ENCODE measurements around the gene TKT.
A peak's percentile ranks its signal among the peaks of the same experiment; 100 is the strongest.

TKT gene

DNA sequence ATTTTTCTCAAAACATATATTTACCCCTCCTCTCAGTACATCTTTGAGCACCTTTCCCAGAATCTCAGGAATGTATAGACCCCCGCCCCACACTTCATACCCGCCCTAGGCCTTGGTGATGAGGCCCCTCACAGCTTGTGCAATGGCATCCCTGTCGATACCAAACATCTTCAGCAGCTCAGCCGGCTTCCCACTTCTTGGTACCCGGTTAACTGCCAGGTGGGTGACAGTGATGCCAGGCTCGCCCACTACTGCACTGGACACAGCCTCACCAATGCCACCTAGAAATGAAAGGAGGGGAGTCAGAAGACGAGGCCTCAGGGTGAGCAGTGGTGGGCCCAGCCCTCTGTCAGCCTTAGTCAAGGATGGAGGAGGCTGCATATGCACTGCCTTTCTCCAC, 30.2 kb downstream of the TKT start:
- no peak for DNase-seq (ENCODE audit: low spot score)

GRCh38 chr3:53225181-53225580, 30.6 kb downstream of the TKT start:
- no peak for DNase-seq (ENCODE audit: low spot score)

- DNase-seq (ENCODE audit: low spot score), result no peak
Measured at GRCh38 chr3:53224536-53224935, 31.3 kb downstream of the TKT start.

DNA sequence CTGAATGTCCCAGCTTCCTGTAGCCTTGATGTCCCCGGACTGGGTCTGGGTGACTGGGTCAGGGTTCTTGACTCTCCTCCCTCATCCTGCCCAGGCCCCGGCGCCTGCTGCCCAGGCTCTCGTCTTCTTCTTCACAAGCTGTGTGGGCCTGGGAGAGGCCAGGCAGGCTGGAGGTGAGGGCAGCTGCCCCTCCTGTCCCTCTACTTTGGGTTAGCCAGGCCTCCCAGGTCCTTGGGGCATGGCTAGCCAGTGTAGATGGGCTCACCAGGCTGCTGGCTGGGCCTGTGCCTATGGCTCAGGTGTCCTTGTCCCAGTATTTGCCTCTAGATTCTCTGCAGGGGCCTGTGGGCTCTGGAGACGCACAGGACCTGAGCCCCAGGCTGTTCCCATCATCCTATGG, 31.8 kb downstream of the TKT start:
- no peak for DNase-seq (ENCODE audit: low spot score)

GRCh38 chr3:53223541-53223966, 32.3 kb downstream of the TKT start:
- no peak for DNase-seq (ENCODE audit: low spot score)

DNA sequence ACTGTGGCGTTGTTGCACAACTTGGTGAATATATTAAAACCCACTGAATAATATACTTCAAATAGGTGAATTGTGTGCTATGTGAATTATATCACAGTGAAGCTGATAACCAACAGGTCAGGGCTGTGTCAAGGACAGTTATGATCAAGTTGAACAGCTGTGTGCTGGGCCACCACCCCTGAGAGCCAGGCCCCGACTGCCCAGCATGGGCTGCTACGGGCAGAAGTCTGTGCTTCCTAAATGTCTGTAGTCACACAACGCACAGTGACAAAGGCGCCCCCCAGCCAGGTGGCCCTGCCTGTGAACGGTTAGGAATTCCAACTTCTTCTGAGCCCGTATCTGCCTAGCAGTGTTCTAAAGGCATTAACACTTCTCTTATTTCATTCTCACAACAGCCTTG, 32.8 kb downstream of the TKT start:
- DNase-seq (ENCODE audit: low spot score), result no peak

GRCh38 chr3:53222183-53222901, 33.5 kb downstream of the TKT start:
- no peak for DNase-seq (ENCODE audit: low spot score)

GRCh38 chr3:53221827-53222182, 34.0 kb downstream of the TKT start:
- DNase-seq (ENCODE audit: low spot score), result no peak

GRCh38 chr3:53221345-53221744, 34.5 kb downstream of the TKT start:
- DNase-seq (ENCODE audit: low spot score), result no peak

DNA sequence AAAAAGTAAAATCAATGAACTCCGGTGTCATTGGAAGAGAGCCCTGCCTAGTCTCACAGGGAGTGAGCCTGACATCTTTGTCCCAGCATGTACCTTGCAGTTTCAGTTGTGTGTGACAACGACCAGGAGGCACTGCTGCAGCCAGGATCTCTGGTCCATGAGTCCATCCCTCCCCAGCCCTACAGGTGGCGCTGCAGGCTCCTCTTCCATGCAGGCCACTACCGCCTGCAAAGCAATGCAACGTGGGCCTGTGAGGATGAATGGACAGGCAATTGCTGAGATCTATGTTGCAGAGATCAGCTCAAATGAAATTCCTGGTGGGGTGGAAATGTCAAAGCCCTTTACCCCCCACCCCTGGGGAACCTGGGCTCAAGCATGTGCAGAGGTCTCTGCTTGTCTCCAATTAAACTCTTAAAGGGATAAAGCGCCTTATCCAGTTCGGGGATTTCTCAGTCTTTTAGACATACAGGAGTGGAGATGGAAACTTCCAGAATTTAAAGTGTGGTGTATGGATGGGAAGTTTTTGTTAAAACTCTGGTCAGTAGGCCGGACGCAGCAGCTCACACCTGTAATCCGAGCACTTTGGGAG, 35.8 kb downstream of the TKT start:
- DNase-seq (ENCODE audit: low spot score), result peak; percentile 88

- no peak for DNase-seq (ENCODE audit: low spot score)
Measured at GRCh38 chr3:53218131-53218530, 37.7 kb downstream of the TKT start.

GRCh38 chr3:53217175-53217574, 38.6 kb downstream of the TKT start:
- DNase-seq (ENCODE audit: low spot score), result no peak

- DNase-seq (ENCODE audit: low spot score), result no peak
Measured at GRCh38 chr3:53216723-53217122, 39.1 kb downstream of the TKT start.

- no peak for DNase-seq (ENCODE audit: low spot score)
Measured at GRCh38 chr3:53215816-53216215, 40.0 kb downstream of the TKT start.

- DNase-seq (ENCODE audit: low spot score), result no peak
Measured at GRCh38 chr3:53213276-53213675, 42.5 kb downstream of the TKT start.

GRCh38 chr3:53211706-53212702, 43.8 kb downstream of the TKT start:
- DNase-seq (ENCODE audit: low spot score), result no peak

DNA sequence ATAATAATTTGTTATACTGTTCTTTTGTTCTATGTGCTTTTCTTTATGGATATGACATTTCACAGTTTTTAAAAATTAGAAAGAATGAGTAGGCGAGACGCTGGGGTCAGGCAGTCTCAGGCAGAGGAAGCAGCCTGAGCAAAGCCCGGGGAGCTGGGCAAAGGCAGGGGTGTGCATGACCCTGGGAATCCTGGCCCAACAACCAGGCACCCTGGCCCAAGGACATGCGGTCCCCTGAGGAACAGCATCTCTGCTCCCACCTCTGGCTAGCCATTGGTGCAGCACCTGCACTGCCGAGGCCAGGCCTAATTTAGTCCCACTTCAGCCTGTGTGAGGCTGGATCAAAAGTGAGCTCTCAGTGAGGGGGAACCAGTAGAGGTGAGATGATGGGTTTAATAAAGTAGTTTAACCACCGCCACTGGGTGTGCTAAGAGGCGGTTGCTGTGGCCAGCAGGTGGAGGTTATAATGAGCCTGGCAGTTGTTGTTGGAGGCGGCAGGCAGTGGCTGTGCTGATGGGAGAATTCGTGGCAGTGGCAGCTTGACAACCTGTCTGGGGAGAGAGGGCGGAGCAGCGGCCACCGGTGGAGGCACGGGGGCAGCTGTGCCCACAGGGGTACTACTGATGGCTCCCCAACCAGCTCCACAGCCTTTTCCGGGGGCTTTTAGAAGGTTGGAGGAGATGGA, 53.3 kb downstream of the TKT start:
- DNase-seq (ENCODE audit: low spot score), result no peak

- no peak for DNase-seq (ENCODE audit: low spot score)
Measured at GRCh38 chr3:53200501-53201498, 55.0 kb downstream of the TKT start.

GRCh38 chr3:53199834-53200233, 56.0 kb downstream of the TKT start:
- no peak for DNase-seq (ENCODE audit: low spot score)

DNA sequence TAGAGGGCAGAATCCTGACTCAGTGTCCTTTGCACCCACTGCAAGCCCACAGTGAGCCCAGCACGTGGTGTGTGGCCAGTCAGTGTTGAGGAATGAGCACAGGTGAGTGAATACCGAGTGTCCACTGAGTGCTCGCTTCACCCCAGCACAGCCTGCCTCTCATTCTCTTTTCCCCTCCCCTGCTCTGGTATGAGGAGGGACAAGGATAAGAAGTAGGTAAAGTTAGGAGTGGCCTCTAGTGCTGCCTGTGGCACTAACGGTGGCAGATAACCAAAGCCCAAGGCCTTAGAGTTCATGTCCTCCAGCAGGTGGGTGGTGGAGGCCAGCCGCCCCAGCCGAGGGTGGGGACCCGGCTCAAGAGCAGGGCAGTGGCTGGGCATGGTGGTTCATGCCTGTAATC, 56.8 kb downstream of the TKT start:
- DNase-seq (ENCODE audit: low spot score), result no peak

Measured in hematopoietic multipotent progenitor cell treated with erythropoietin and hydrocortisone succinate and interleukin-3 and kit ligand, for 17 days (in vitro differentiated cells).